Stimulated activated CD8-positive, alpha-beta memory T cell treated with anti-CD3 and anti-CD28 coated beads, Interleukin-2, amount 100 ng/mL, for 1 hour (primary cell): ENCODE measurements around the gene MAPK1IP1L.
"Not testable (repeated sequence)": the region's sequence is repeated elsewhere in the genome, so short reads cannot be mapped to it uniquely, and the experiment has no call there.

Experiments
- DNase-seq, 2 donors: peaks; one replicate each; pipeline ENCODE4 v3.0.0-alpha.2; 2020; ENCODE audit warnings: low read depth in 2 of 2

The MAPK1IP1L gene

DNA sequence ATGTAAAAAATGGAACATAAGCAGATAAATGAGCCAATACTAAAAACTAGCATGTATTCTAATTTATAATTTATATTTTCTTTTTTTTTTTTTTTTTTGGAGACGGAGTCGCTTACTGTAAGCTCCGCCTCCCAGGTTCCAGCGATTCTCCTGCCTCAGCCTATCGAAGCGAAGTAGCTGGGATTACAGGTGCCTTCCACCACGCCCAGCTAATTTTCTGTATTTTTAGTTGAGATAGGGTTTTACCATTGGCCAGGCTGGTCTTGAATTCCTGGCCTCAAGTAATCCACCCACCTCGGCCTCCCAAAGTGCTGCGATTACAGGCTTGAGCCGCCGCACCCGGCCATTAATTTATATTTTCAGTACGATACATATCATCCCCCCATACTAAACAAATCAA lies 2.7 kb downstream of the MAPK1IP1L start:
- DNase-seq, result no peak

DNA sequence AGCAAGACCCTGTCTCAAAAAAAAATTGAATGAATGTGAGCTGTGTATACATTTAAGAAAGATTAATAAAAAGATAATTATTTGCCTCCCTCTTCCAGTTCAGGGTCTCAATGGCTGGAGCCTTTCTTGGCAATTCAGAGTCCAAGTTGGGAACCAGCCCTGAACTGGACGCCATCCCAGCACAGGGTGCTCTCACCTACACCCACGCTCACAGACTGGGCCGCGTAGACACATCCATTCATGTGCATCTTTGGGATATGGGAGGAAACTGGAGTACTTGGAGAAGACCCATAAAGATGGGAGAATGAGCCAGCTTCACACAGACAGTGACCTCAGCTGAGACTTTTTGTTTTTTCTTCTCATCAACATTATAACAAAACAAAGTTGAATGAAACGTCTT lies 6.5 kb downstream of the MAPK1IP1L start:
- no peak for DNase-seq

DNA sequence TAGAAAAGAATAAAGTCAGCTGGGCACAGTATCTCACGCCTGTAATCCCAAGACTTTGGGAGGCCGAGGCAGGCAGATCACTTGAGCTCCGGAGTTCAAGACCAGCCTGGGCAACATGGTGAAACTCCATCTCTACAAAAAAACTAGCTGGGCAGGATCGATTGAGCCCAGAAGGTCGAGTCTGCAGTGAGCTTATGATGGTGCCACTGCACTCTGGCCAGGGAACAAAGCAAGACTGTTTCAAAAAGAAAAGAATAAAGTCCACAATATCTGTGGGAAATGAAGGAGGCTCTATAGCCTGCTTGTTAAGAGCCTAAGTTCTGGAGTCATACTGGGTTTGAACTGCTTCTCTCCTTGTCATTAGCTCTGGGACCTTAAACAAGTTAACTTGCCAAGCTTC lies 7.9 kb downstream of the MAPK1IP1L start:
- no peak for DNase-seq

DNA sequence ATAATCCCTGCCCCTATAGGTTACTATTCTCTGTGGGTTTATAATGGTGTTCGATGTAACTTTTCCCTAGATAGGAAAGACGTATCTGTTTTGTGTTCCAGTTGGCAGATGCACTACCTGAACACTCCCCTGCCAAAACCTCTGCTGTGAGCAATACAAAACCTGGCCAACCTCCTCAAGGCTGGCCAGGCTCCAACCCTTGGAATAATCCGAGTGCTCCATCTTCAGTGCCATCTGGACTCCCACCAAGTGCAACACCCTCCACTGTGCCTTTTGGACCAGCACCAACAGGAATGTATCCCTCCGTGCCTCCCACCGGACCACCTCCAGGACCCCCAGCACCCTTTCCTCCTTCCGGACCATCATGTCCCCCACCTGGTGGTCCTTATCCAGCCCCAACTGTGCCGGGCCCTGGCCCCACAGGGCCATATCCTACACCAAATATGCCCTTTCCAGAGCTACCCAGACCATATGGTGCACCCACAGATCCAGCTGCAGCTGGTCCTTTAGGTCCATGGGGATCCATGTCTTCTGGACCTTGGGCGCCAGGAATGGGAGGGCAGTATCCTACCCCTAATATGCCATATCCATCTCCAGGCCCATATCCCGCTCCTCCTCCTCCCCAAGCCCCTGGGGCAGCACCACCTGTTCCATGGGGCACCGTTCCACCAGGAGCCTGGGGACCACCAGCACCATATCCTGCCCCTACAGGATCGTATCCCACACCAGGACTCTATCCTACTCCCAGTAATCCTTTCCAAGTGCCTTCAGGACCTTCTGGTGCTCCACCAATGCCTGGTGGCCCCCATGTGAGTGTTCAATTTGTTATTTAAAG lies 11.3 kb downstream of the MAPK1IP1L start:
- DNase-seq, result no peak

DNA sequence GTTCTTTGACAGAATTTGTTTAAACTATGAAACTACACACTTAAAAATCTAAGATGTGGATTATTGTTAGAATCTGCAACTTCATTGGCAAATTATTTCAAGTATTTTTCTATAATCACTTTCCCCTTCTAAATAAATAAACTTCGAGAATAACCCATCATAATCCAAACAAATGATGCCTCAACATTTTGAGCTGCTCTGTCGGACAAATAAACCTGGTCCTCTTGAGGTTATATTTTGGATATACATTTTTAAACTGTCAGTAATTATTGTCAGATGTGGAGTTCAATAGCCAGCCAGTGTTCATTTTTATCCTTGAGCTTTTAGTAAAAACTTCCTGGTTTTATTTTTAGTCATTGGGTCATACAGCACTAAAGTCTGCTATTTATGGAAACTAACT lies 13.4 kb downstream of the MAPK1IP1L start:
- not testable (repeated sequence) for DNase-seq

DNA sequence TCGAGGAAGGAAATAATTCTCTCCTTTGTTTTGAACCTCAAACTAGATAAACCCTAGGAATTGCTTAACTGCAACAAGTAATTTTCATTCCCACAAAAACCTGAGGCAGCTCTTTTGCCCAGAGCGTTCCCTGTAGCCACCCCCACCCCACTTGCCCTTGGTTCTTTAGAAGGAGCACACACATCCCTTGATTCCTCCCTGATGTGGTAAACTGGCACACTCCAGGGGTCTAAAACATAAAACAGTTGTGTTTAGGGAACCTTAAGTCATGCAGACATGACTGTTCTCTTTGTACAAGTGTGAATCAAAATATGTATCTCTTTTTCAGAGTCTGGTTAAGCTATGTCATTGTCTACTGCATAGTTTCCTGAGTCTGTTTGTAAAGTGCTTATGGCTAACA lies 14.0 kb downstream of the MAPK1IP1L start:
- no peak for DNase-seq

DNA sequence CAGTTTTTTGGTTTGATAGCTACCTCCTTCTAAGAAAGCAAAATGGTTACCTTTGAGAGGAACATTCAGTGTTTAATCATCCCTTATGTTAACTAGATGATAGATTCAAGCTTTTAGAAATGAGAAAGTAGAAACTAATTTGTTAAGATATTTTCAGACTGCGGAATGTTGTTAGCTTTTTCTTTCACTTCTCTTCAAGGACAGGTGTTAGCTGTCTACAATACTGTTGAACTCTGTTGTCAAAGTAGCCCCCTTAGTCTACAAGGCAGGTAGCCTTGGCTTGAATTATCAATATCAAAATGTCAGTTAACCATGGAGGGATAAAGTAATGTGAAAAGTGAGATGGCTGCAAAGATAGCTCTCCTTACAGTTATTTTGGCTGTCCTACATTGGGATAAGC lies 14.8 kb downstream of the MAPK1IP1L start:
- DNase-seq, result no peak

DNA sequence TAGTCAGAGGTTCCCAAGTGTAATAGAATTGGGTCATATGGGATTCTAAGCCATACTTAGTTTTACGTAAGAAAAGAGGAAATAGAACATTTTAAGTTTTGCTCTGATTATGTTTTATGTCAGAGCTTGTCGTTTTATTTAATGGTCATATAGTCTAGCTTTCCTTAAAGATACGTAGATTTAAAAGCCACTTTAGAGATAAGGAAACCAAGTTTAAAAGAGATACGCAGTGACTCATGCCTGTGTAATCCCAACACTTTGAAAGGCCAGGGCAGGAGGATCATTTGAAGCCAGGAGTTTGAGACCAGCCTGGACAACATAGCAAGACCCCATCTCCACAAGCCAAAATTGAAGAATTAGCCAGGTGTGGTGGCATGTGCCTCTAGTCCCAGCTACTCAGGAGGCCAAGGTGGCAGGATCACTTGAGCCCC lies 19.5 kb downstream of the MAPK1IP1L start:
- DNase-seq, result no peak

DNA sequence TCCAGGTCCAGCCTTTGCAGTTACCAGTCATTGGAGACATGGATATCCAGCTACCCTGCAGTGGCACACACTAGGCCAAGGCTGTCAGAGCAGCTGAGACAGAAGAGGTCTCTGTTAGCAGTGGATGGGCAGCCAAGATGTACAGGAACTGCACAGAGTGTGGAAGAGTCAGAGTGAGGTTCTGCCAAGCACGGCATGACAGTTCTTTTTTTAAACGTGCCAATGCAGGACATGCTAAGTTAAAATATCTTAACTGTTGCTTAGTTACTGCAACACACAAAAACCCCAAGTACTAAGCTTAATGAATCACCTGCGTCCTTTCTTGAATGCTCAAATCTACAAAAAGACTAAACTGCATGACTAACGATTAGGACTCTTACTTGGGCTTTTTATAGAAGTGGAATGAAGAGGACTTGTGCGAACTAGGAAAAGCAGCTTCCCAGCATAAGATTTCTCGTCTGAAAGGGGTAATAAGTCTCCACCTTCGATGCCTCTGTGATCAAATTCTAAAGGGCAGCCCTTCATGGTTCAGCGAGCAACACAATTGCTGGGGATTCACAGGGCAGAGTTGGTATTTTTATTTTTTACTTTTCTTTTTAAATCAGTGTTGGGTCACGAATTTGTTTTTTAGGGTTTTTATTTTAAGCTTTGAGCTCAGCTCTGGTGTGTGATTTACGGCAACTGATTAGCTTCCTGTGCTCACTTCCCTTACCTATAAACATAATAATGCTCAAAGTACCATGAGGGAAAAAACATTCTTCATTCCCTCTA lies 20.6 kb downstream of the MAPK1IP1L start:
- DNase-seq, result peak in 1 of 2 donors; percentile 6

DNA sequence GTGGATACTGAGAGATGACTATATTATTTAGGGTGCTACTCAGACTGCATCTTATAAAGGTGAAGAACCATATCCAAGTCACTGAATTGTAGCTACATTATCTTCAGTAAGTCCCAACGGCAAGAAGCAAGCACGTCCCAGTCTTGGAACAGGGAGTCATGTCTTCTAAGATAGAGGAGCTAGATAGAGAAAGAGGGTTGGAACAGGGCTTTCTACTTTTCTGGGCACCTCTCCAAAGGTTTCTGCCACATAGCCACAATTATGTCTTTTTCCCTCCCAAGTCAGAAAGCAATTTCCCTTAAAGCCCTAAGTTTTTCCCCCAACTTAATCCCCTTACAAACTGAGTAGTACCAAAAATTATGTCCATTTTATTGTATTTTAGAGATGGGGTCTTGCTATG lies 22.4 kb downstream of the MAPK1IP1L start:
- DNase-seq, result no peak

DNA sequence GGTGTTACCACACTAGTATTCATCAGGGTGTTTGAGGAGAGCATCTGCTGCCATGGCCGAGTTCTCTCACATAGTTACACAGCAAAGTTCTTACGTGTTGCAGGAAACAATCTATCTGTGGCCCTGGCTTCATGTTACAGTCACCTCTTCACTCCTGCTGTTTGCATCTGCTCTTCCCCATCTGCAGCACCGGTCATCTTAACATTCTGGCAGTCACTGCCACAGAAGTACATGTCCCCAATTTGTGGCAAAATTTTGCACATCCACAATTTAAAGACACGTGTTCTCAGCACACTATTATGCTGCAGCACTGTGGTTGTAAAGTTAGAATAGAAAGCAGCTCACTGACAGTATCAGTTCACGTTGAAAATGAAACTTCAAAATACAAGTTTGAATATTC lies 23.2 kb downstream of the MAPK1IP1L start:
- DNase-seq, result no peak

DNA sequence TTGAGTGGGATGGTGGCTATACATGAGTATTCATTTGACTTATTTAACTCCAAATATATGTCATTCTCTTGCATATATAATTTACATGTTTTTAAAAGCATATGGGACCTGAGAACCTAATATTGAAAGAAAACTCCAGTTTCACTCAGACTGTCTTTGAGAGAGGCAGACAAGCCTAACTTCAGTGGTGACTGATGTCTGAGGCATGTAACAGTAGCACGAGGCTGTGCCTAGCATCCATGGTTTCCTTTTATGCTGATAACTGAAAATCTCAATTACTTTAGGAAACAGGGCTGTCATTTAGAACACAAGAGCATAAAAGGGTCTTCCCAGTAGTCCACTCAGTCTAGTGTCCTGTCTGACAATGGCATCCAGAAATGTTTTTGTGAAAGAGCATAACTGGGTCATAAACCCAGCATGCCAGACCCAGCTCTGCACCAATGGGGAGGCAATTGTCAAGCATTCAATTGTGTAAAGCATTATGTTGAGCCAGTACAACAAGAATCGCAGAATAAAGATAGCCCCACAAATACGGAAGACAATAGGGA lies 24.3 kb downstream of the MAPK1IP1L start:
- no peak for DNase-seq

DNA sequence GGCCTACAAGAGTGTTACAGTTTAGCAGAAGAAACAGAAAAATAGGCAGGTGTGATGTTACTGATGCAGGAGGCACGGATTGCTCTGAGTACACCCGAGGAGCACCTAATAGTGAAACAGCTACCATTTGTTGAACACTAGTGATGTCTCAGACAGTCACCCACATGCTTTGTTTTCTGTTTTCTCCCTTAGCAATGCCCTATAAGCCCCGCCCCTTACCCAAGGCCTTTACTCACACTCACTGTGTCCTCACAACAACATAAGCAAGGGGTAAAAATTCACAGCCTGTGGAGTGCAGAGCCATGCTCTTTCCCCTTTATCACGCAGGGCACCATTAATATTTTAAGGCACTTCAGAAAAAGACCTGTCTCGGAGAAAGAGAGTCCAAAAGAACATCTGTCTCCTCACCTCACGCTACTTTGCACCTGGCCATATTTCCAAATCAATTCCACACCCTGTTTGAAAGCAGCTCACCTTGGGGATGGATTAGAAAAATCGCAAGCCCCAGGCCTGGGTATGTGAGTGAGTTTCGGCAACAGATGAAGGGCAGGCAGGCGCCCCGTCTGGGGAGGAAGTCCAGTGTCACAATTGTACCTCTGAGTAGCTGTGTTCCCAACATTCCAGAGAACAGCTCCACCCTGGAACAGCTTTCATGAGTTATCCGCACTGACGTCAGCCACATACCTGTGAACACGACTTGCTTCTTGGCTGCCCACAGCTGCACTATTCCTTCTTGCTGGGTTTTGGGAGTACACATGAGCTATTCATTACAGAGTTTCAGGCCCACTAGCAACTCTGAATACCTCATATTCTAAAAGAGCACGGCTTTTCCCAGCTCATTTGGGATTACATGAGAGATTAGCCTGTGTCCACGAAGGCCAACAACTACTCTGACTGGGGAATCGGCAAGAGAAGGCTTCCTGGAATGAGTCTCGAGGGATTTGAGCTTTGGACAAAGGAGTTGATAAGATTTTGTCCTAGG lies 26.0 kb downstream of the MAPK1IP1L start:
- no peak for DNase-seq

DNA sequence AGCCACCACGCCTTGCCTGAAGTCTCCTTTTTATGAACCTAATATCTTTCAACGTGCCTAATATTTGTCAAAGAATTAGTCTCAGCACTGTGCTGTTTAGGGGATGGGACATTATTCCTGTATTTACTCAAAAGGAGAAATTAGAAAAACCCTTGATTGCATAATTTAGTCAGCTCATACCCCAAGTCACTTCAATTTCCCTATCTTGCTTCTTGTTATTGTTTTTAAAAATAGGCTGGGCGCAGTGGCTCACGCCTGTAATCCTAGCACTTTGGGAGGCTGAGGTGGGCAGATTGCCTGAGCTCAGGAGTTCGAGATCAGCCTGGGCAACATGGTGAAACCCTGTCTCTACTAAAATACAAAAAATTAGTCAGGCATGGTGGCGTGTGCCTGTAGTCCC lies 28.5 kb downstream of the MAPK1IP1L start:
- DNase-seq, result not testable (repeated sequence)

DNA sequence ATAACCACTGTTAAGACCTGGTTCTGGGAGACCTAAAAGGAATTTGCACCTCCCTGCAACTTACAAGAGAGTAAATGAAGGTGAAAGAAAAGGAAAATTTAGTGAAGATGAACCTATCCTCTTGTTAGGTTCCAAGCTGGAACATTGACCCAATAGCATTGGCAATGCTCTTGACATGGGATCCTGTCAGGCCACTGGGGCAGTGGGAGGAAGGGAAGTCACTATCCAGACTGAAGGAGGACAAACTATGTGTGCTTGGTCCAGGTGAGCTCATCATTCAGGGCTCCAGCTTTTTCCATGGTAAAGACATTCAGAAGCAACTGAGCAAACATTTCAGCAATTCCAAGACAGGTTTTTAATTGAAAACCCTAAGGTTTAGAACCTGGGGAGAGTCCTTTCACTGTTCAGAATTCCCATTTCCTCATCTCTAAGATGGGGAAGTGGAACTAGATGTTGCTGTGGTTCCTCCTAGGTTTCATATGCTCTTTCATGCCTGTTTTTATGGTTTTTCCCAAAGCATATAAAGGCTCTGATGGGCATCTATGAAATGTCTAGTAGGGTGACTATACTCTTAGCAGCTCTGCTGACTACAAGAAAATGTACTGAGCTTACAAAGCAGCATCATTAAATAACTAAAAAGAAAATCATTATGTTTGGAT lies 33.1 kb downstream of the MAPK1IP1L start:
- no peak for DNase-seq

DNA sequence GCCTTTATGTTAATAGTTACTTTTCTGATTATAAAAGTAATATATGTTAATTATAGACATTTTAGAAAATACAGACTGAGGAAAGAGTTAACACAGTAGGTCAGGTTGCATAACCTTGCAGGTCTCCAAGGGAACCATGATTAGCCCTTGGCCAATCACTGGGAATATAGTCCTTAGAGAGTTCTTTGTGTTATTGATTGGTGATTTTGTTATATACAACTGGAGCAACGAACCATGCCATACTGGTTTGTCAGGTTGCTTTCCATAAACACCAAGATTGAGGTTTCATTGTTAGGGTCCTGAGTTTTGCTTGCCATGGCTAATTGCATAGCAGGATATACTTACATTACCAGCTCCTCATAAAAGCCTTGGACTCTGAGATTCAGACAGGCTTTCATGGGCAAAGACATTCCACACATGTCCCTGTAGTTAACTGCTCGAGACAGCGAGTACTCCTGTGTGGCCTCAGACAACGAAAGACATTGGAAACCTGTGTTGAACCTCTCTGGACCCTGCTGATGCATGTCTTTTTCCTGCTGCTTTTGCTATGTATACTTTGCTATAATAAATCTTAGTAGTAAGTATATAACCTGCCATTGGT lies 33.7 kb downstream of the MAPK1IP1L start:
- no peak for DNase-seq

DNA sequence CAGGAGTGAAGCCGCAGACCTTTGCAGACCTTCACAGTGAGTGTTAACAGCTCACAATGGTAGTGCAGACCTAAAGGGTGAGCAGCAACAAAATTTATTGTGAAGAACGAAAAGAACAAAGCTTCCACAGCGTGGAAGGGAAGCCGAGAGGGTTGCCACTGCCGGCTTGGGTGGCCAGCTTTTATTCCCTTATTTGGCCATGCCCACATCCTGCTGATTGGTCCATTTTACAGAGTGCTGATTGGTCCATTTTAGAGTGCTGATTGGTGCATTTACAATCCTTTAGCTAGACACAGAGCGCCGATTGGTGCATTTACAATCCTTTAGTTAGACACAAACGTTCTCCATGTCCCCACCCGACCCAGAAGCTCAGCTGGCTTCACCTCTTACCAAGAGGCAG lies 35.5 kb downstream of the MAPK1IP1L start:
- no peak for DNase-seq

DNA sequence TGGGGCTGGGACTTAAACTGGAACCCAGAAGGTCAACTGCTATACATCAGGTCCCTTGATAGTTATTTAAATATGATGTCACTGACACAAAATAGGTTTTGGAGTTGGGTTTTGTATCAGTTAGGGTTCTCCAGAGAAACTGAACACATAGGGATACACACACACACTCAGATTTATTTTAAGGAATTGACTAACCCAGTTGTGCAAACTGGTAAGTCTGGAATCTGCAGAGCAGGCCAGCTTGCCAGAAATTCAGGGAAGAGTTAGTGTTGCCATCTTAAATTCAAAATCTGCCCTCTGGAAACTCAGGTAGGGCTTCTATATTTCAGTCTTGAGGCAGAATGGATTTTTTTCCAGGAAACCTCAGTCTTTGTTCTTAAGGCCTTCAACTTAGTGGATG lies 36.9 kb downstream of the MAPK1IP1L start:
- DNase-seq, result no peak

DNA sequence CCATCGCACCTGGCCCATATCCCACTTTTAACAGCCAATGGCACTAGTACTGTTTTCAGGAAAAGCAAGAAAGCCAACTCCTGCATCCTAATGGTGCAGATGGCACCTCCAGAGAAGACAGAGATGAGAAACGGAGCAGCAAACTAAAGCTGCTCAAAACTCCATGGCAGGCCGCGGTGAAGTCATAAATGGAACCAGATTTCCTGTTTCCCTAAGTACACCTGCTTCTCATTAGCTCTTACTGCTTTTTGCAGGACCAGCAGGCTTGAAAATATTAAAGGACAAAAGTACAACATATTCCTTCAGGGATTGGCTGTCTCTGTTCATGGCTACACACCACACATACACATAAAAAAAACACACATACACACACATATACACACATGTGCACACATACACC lies 40.9 kb downstream of the MAPK1IP1L start:
- DNase-seq, result no peak

DNA sequence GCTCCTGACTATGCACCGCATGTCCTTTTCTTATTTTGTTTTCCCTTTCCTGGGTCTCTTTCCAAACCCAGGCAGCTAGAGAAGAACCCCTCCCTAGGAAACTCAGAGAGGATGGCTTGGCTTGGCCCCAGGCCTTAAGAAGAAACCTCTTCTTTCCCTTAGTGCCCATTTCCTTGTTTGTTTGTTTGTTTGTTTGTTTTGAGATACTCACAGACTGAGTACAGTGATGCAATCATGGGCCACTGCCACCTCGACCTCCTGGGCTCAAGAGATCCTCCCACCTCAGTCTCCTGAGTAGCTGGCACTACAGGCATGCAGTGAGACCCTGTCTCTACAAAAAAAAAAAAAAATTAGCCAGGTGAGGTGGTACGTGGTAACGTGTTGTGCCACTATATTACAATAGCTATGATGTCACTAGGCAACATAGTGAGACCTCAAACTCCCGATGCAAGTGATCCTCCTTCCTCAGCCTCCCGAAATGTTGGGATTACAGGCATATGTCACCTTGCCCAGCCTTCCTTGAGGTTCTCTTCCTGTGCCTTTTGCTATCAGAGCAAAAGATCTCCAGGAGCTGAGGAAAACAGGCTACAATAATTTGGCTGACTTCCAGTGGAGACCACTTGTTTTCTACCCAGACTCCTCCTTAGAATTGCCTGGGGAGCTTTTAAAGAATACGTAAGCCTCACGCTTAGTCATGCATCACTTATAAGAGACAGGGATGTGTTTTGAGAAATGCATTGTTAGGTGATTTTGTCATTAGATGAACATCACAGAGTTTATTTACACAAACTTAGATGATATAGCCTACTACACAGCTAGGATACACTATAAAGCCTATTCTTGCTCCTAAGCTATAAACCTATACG lies 43.1 kb downstream of the MAPK1IP1L start:
- no peak for DNase-seq
